Measurements from ENCODE around the gene AR.

DNA sequence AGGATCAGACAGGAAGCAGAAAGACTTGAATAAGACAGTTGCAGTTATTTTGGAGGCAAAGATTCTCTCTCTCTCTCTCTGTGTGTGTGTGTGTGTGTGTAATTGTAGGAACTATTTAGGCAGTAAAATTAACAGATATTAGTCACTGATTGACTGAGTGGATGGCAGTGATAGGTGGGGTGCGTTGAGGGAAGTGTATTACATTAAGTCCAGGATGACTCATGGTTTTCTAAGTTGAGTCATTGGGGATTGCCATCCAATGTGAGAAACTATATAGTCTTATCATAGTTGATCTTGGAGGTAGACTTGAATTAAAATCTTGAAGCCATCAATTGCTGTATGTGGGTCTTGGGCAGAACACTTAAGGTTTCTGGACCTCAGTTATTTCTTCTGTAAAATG lies 75.4 kb downstream of the AR start:
- TF ChIP-seq POLR2A (IDR thresholded peaks at IDR 0.05) = no peak
- TF ChIP-seq, protein P1, sequence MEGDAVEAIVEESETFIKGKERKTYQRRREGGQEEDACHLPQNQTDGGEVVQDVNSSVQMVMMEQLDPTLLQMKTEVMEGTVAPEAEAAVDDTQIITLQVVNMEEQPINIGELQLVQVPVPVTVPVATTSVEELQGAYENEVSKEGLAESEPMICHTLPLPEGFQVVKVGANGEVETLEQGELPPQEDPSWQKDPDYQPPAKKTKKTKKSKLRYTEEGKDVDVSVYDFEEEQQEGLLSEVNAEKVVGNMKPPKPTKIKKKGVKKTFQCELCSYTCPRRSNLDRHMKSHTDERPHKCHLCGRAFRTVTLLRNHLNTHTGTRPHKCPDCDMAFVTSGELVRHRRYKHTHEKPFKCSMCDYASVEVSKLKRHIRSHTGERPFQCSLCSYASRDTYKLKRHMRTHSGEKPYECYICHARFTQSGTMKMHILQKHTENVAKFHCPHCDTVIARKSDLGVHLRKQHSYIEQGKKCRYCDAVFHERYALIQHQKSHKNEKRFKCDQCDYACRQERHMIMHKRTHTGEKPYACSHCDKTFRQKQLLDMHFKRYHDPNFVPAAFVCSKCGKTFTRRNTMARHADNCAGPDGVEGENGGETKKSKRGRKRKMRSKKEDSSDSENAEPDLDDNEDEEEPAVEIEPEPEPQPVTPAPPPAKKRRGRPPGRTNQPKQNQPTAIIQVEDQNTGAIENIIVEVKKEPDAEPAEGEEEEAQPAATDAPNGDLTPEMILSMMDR (IDR thresholded peaks at IDR 0.05) = no peak

Measured in body of pancreas (tissue), 4 donors.